HEK293 (cell line): ENCODE results near the gene SF3B6.
A peak's percentile ranks its signal among the peaks of the same experiment; 100 is the strongest.

Experiments used
- CTCF ChIP-seq: fragments of 450-650 bp; formaldehyde crosslinking; IDR thresholded peaks from 2 replicates; pipeline ENCODE4 v1.5.1; 2016; ENCODE audit warnings: missing biosample characterization, missing genetic modification characterization
- EGR2 ChIP-seq: fragments of 450-650 bp; formaldehyde crosslinking; IDR thresholded peaks from 2 replicates; pipeline ENCODE4 v1.5.1; 2016; ENCODE audit warnings: low read depth, missing biosample characterization, missing genetic modification characterization
- GLIS1 ChIP-seq: fragments of 450-650 bp; formaldehyde crosslinking; IDR thresholded peaks from 2 replicates; pipeline ENCODE4 v1.5.1; 2016; ENCODE audit warnings: missing biosample characterization, missing genetic modification characterization
- HIC1 ChIP-seq: fragments of 450-650 bp; formaldehyde crosslinking; IDR thresholded peaks from 2 replicates; pipeline ENCODE4 v1.5.1; 2016; ENCODE audit warnings: missing biosample characterization, missing genetic modification characterization
- HOXD13 ChIP-seq: sonication (generic); formaldehyde crosslinking; IDR thresholded peaks from 2 replicates; pipeline ENCODE4 v1.8.0; 2022; ENCODE audit warnings: missing genetic modification reagents, borderline replicate concordance
- KLF1 ChIP-seq: fragments of 450-650 bp; formaldehyde crosslinking; IDR thresholded peaks from 2 replicates; pipeline ENCODE4 v1.5.1; 2016; ENCODE audit warnings: missing biosample characterization, missing genetic modification characterization
- MZF1 ChIP-seq: fragments of 450-650 bp; formaldehyde crosslinking; IDR thresholded peaks from 2 replicates; pipeline ENCODE4 v1.5.1; 2017; ENCODE audit warnings: missing biosample characterization, missing genetic modification characterization, borderline replicate concordance
- SP7 ChIP-seq: fragments of 450-650 bp; formaldehyde crosslinking; IDR thresholded peaks from 2 replicates; pipeline ENCODE4 v1.5.1; 2016; ENCODE audit warnings: missing biosample characterization, missing genetic modification characterization
- ZBTB48 ChIP-seq: fragments of 450-650 bp; formaldehyde crosslinking; IDR thresholded peaks from 2 replicates; pipeline ENCODE4 v1.5.1; 2016; ENCODE audit warnings: missing biosample characterization, missing genetic modification characterization
- ZBTB8A ChIP-seq: fragments of 450-650 bp; formaldehyde crosslinking; IDR thresholded peaks from 2 replicates; pipeline ENCODE4 v1.5.1; 2016; ENCODE audit warnings: missing biosample characterization, missing genetic modification characterization
- ZFHX2 ChIP-seq: fragments of 450-650 bp; formaldehyde crosslinking; conservative IDR thresholded peaks from 2 replicates; pipeline ENCODE4 v1.5.1; 2016; ENCODE audit warnings: missing biosample characterization, missing genetic modification characterization
- ZFP3 ChIP-seq: fragments of 450-650 bp; formaldehyde crosslinking; IDR thresholded peaks from 2 replicates; pipeline ENCODE4 v1.5.1; 2016; ENCODE audit warnings: low read depth, missing biosample characterization, missing genetic modification characterization
- ZFP37 ChIP-seq: fragments of 450-650 bp; formaldehyde crosslinking; IDR thresholded peaks from 2 replicates; pipeline ENCODE4 v1.5.1; 2016; ENCODE audit warnings: missing biosample characterization, missing genetic modification characterization
- ZNF16 ChIP-seq: fragments of 450-650 bp; formaldehyde crosslinking; IDR thresholded peaks from 2 replicates; pipeline ENCODE4 v1.5.1; 2016; ENCODE audit warnings: low read depth, missing biosample characterization, missing genetic modification characterization
- ZNF174 ChIP-seq: fragments of 450-650 bp; formaldehyde crosslinking; IDR thresholded peaks from 2 replicates; pipeline ENCODE4 v1.5.0; 2017; ENCODE audit warnings: missing biosample characterization, mild to moderate bottlenecking, missing genetic modification characterization
- ZNF175 ChIP-seq: fragments of 450-650 bp; formaldehyde crosslinking; IDR thresholded peaks from 2 replicates; pipeline ENCODE4 v1.5.1; 2016; ENCODE audit warnings: missing biosample characterization, missing genetic modification characterization
- ZNF23 ChIP-seq: fragments of 450-650 bp; formaldehyde crosslinking; IDR thresholded peaks from 2 replicates; pipeline ENCODE4 v1.5.1; 2016; ENCODE audit warnings: missing biosample characterization, missing genetic modification characterization, borderline replicate concordance
- ZNF24 ChIP-seq: fragments of 450-650 bp; formaldehyde crosslinking; IDR thresholded peaks from 2 replicates; pipeline ENCODE4 v1.5.1; 2016; ENCODE audit warnings: missing biosample characterization, missing genetic modification characterization
- ZNF266 ChIP-seq: fragments of 450-650 bp; formaldehyde crosslinking; IDR thresholded peaks from 2 replicates; pipeline ENCODE4 v1.5.1; 2016; ENCODE audit warnings: missing biosample characterization, missing genetic modification characterization, low read depth
- ZNF341 ChIP-seq: fragments of 450-650 bp; formaldehyde crosslinking; IDR thresholded peaks from 2 replicates; pipeline ENCODE4; 2016; ENCODE audit warnings: low read depth, missing biosample characterization, missing genetic modification characterization
- ZNF404 ChIP-seq: fragments of 450-650 bp; formaldehyde crosslinking; IDR thresholded peaks from 2 replicates; pipeline ENCODE4 v1.5.1; 2017; ENCODE audit warnings: missing biosample characterization, missing genetic modification characterization
- ZNF560 ChIP-seq: fragments of 450-650 bp; formaldehyde crosslinking; IDR thresholded peaks from 2 replicates; pipeline ENCODE4 v1.5.1; 2017; ENCODE audit warnings: missing biosample characterization, missing genetic modification characterization, borderline replicate concordance
- ZNF561 ChIP-seq: fragments of 450-650 bp; IDR thresholded peaks from 2 replicates; pipeline ENCODE4 v1.5.1; 2018; ENCODE audit warnings: missing biosample characterization, missing genetic modification characterization, borderline replicate concordance
- ZNF624 ChIP-seq: fragments of 450-650 bp; formaldehyde crosslinking; IDR thresholded peaks from 2 replicates; pipeline ENCODE4 v1.5.1; 2017; ENCODE audit warnings: missing biosample characterization, missing genetic modification characterization
- ZNF76 ChIP-seq: fragments of 450-650 bp; formaldehyde crosslinking; IDR thresholded peaks from 2 replicates; pipeline ENCODE4; 2016; ENCODE audit warnings: low read depth, missing biosample characterization, missing genetic modification characterization, borderline replicate concordance
- ZNF830 ChIP-seq: fragments of 450-650 bp; IDR thresholded peaks from 2 replicates; pipeline ENCODE4 v1.5.0; 2018; ENCODE audit warnings: missing biosample characterization, missing genetic modification characterization, low read depth, mild to moderate bottlenecking, moderate library complexity
- TF ChIP-seq, protein P1 (sequence below): fragments of 450-650 bp; formaldehyde crosslinking; IDR thresholded peaks from 2 replicates; pipeline ENCODE4 v1.5.1; 2016; ENCODE audit warnings: missing biosample characterization, missing genetic modification characterization
- TF ChIP-seq, protein P2 (sequence below): fragments of 450-650 bp; formaldehyde crosslinking; IDR thresholded peaks from 2 replicates; pipeline ENCODE4 v1.5.1; 2016; ENCODE audit warnings: missing biosample characterization, missing genetic modification characterization
- TF ChIP-seq, protein P3 (sequence below): fragments of 450-650 bp; formaldehyde crosslinking; IDR thresholded peaks from 2 replicates; pipeline ENCODE4 v1.5.1; 2016; ENCODE audit warnings: missing biosample characterization, missing genetic modification characterization

SF3B6 gene

DNA sequence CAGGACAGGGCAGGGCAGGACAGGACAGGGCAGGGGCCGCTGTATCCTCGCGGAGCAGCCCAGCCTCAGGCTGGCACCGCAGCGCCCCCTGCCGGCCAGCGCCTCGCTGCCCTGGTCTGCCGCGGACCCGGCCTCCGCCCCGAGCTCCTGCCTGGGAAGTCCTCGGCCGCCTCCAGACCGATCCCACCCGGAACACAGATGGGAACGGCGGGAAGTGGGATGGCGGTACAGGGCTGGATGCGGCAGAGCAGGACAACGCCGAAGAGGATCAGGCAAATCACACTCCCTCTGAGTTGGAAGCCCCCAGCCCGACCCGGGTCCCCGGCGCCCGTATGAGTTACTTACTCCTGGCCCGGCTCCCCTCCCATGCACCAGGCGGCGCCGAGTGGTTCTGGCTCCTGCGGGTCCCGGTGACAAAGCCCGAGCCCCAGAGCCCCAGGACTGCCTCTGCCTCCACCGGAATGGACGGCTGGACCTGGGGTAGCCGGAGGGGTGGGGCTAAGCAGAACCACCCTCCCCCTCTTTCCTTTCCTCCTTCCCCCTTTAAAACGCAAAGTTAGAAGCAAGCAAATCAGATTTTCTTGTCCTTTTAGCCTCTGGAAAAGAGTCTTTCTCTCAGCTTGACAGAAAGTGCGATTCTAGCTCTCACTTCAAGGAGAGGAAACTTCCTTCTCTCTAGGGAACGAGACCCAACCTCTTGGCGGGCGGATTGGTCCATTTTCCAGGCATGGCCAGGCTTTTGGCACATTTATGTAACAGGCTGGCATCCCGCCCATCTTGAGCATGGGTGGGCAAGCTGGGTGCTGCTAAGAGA, 8.5 kb upstream of the SF3B6 start, which contains the start of gene TP53I3 (continued):
- TF ChIP-seq GLIS1 (0 out of 2 replicates have a peak, but pooled peaks have one; percentile 12), ZFHX2 (peak; percentile 49), CTCF (tag by site-specific recombination) (peak; percentile 99), KLF1 (tag by site-specific recombination) (peak; percentile 25; the same call in 1 of the 2 replicates), ZNF266 (no peak), ZNF23 (tag by site-specific recombination) (no peak), ZNF830 (tag by site-specific recombination) (no peak), ZBTB8A (peak; percentile 87), ZNF624 (tag by site-specific recombination) (no peak), ZNF16 (tag by site-specific recombination) (no peak), ZBTB48 (tag by site-specific recombination) (peak; percentile 63; the same call in 1 of the 2 replicates), ZNF174 (tag by site-specific recombination) (no peak), HOXD13 (CRISPR knock-in tag) (no peak), ZFP3 (no peak), ZNF24 (tag by site-specific recombination) (0 out of 2 replicates have a peak, but pooled peaks have one; percentile 29), MZF1 (tag by site-specific recombination) (no peak), ZNF561 (tag by site-specific recombination) (peak; percentile 76), SP7 (peak; percentile 52; the same call in 1 of the 2 replicates), ZNF76 (tag by site-specific recombination) (peak; percentile 63; the same call in 1 of the 2 replicates), HIC1 (peak; percentile 95), ZNF341 (tag by site-specific recombination) (peak; percentile 51; the same call in 1 of the 2 replicates), ZFP37 (tag by site-specific recombination) (peak; percentile 82; the same call in 1 of the 2 replicates), ZNF404 (tag by site-specific recombination) (no peak), EGR2 (tag by site-specific recombination) (peak; percentile 25; the same call in 1 of the 2 replicates), ZNF175 (tag by site-specific recombination) (no peak), ZNF560 (tag by site-specific recombination) (no peak)
- TF ChIP-seq, protein P1, sequence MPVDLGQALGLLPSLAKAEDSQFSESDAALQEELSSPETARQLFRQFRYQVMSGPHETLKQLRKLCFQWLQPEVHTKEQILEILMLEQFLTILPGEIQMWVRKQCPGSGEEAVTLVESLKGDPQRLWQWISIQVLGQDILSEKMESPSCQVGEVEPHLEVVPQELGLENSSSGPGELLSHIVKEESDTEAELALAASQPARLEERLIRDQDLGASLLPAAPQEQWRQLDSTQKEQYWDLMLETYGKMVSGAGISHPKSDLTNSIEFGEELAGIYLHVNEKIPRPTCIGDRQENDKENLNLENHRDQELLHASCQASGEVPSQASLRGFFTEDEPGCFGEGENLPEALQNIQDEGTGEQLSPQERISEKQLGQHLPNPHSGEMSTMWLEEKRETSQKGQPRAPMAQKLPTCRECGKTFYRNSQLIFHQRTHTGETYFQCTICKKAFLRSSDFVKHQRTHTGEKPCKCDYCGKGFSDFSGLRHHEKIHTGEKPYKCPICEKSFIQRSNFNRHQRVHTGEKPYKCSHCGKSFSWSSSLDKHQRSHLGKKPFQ (tag by site-specific recombination), result no peak
- TF ChIP-seq, protein P2, sequence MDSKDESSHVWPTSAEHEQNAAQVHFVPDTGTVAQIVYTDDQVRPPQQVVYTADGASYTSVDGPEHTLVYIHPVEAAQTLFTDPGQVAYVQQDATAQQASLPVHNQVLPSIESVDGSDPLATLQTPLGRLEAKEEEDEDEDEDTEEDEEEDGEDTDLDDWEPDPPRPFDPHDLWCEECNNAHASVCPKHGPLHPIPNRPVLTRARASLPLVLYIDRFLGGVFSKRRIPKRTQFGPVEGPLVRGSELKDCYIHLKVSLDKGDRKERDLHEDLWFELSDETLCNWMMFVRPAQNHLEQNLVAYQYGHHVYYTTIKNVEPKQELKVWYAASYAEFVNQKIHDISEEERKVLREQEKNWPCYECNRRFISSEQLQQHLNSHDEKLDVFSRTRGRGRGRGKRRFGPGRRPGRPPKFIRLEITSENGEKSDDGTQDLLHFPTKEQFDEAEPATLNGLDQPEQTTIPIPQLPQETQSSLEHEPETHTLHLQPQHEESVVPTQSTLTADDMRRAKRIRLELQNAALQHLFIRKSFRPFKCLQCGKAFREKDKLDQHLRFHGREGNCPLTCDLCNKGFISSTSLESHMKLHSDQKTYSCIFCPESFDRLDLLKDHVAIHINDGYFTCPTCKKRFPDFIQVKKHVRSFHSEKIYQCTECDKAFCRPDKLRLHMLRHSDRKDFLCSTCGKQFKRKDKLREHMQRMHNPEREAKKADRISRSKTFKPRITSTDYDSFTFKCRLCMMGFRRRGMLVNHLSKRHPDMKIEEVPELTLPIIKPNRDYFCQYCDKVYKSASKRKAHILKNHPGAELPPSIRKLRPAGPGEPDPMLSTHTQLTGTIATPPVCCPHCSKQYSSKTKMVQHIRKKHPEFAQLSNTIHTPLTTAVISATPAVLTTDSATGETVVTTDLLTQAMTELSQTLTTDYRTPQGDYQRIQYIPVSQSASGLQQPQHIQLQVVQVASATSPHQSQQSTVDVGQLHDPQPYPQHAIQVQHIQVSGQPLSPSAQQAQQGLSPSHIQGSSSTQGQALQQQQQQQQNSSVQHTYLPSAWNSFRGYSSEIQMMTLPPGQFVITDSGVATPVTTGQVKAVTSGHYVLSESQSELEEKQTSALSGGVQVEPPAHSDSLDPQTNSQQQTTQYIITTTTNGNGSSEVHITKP, result peak; percentile 98
- TF ChIP-seq, protein P3, sequence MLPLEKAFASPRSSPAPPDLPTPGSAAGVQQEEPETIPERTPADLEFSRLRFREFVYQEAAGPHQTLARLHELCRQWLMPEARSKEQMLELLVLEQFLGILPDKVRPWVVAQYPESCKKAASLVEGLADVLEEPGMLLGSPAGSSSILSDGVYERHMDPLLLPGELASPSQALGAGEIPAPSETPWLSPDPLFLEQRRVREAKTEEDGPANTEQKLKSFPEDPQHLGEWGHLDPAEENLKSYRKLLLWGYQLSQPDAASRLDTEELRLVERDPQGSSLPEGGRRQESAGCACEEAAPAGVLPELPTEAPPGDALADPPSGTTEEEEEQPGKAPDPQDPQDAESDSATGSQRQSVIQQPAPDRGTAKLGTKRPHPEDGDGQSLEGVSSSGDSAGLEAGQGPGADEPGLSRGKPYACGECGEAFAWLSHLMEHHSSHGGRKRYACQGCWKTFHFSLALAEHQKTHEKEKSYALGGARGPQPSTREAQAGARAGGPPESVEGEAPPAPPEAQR (tag by site-specific recombination), result no peak
